H9 (cell line): Measurements from ENCODE around the gene RORC. TPM values are rescaled to one million over a fixed set of nuclear protein-coding genes. Genes with fewer than 3 reads are reported as not detected.

Experiments
- DNase-seq: peaks from one replicate; pipeline ENCODE4 v3.0.0-alpha.2; 2017
- H2AFZ ChIP-seq: one replicate; pipeline ENCODE4 v1.6.1; 2013; ENCODE audit warnings: mild to moderate bottlenecking, low read length, control low read depth, moderate library complexity
- H2AK5ac ChIP-seq: 2 replicates; pipeline ENCODE4 v1.6.1; 2013; ENCODE audit warnings: low read length, control low read depth, mixed read lengths; ENCODE audit not compliant: insufficient read length
- H2BK120ac ChIP-seq: one replicate; pipeline ENCODE4 v1.6.1; 2013; ENCODE audit warnings: low read depth, mild to moderate bottlenecking, low read length, control low read depth, inconsistent platforms; ENCODE audit not compliant: poor library complexity, severe bottlenecking
- H2BK12ac ChIP-seq: 2 replicates; pipeline ENCODE4 v1.6.1; 2013; ENCODE audit warnings: low read length, control low read depth, mixed read lengths, low read depth; ENCODE audit not compliant: insufficient read length
- H2BK15ac ChIP-seq: 2 replicates; pipeline ENCODE4 v1.6.1; 2013; ENCODE audit warnings: low read depth, low read length, control low read depth
- H2BK20ac ChIP-seq: one replicate; pipeline ENCODE4 v1.6.1; 2013; ENCODE audit warnings: low read depth, mild to moderate bottlenecking, low read length, control low read depth, inconsistent platforms; ENCODE audit not compliant: poor library complexity, severe bottlenecking
- H2BK5ac ChIP-seq: 2 replicates; pipeline ENCODE4 v1.6.1; 2013; ENCODE audit warnings: low read length, control low read depth, mixed read lengths; ENCODE audit not compliant: insufficient read length
- H3K14ac ChIP-seq: 2 replicates; pipeline ENCODE4 v1.6.1; 2013; ENCODE audit warnings: low read length, control low read depth; ENCODE audit not compliant: insufficient read depth
- H3K18ac ChIP-seq: 2 replicates; pipeline ENCODE4 v1.6.1; 2013; ENCODE audit warnings: low read depth, mild to moderate bottlenecking, mixed read lengths, low read length, control low read depth; ENCODE audit not compliant: insufficient read length
- H3K23ac ChIP-seq: 2 replicates; pipeline ENCODE4 v1.6.1; 2013; ENCODE audit warnings: low read length, control low read depth, mixed read lengths, low read depth; ENCODE audit not compliant: insufficient read length
- H3K23me2 ChIP-seq: 2 replicates; pipeline ENCODE4 v1.6.1; 2013; ENCODE audit warnings: low read depth, mild to moderate bottlenecking, mixed read lengths, low read length, control low read depth; ENCODE audit not compliant: insufficient read length, poor library complexity, severe bottlenecking
- H3K27ac ChIP-seq: 2 replicates; pipeline ENCODE4 v1.5.1; 2013; ENCODE audit warnings: low read length, control low read depth, mixed read lengths, low read depth; ENCODE audit not compliant: insufficient read length
- H3K27me3 ChIP-seq: 2 replicates; pipeline ENCODE4 v1.6.1; 2013; ENCODE audit warnings: low read length, control low read depth, inconsistent platforms; ENCODE audit not compliant: insufficient read depth
- H3K4ac ChIP-seq: 2 replicates; pipeline ENCODE4 v1.6.1; 2013; ENCODE audit warnings: low read depth, mild to moderate bottlenecking, control low read depth, inconsistent platforms, low read length, moderate library complexity
- H3K4me1 ChIP-seq: 2 replicates; pipeline ENCODE4 v1.6.1; 2013; ENCODE audit warnings: low read length, control low read depth, inconsistent platforms; ENCODE audit not compliant: insufficient read depth
- H3K4me2 ChIP-seq: 2 replicates; pipeline ENCODE4 v1.6.1; 2013; ENCODE audit warnings: low read length, control low read depth, mixed read lengths; ENCODE audit not compliant: insufficient read length, insufficient read depth
- H3K56ac ChIP-seq: 2 replicates; pipeline ENCODE4 v1.6.1; 2013; ENCODE audit warnings: low read depth, mild to moderate bottlenecking, mixed read lengths, low read length, control low read depth; ENCODE audit not compliant: insufficient read length
- H3K79me1 ChIP-seq: 2 replicates; pipeline ENCODE4 v1.6.1; 2013; ENCODE audit warnings: low read depth, mild to moderate bottlenecking, moderate library complexity, low read length, control low read depth, inconsistent platforms; ENCODE audit not compliant: insufficient read depth, poor library complexity, severe bottlenecking
- H3K79me2 ChIP-seq: 2 replicates; pipeline ENCODE4 v1.6.1; 2013; ENCODE audit warnings: low read length, control low read depth, inconsistent platforms; ENCODE audit not compliant: insufficient read depth
- H3K9ac ChIP-seq: 2 replicates; pipeline ENCODE4 v1.6.1; 2013; ENCODE audit warnings: low read length, control low read depth, mixed read lengths; ENCODE audit not compliant: insufficient read length; ENCODE audit errors: extremely low read depth
- H3K9me3 ChIP-seq: one replicate; pipeline ENCODE4 v1.6.1; 2013; ENCODE audit warnings: low read depth, low read length, inconsistent platforms; ENCODE audit not compliant: control insufficient read depth
- H3T11ph ChIP-seq: one replicate; pipeline ENCODE4 v1.6.1; 2013; ENCODE audit warnings: mild to moderate bottlenecking, low read length, control low read depth, inconsistent platforms
- H4K20me1 ChIP-seq: one replicate; pipeline ENCODE4 v1.6.1; 2013; ENCODE audit not compliant: control insufficient read depth, insufficient read length, insufficient read depth
- H4K5ac ChIP-seq: 2 replicates; pipeline ENCODE4 v1.6.1; 2013; ENCODE audit warnings: low read depth, mild to moderate bottlenecking, mixed read lengths, low read length, control low read depth; ENCODE audit not compliant: insufficient read length
- H4K8ac ChIP-seq: replicated peaks from 2 replicates; pipeline ENCODE4 v1.6.1; 2013; ENCODE audit warnings: low read length, control low read depth, mixed read lengths, low read depth; ENCODE audit not compliant: insufficient read length
- H4K91ac ChIP-seq: 2 replicates; pipeline ENCODE4 v1.6.1; 2013; ENCODE audit warnings: low read depth, mild to moderate bottlenecking, moderate library complexity, mixed read lengths, low read length, control low read depth; ENCODE audit not compliant: insufficient read length
- H3K27ac Mint-ChIP-seq, 3 experiments: 2 replicates in 2 of 3; 3 replicates in 1 of 3; pipeline ENCODE4 v1.8.0; 2020 to 2021; ENCODE audit warnings: mixed read lengths in 3 of 3, mild to moderate bottlenecking in 1 of 3, moderate library complexity in 1 of 3
- H3K27me3 Mint-ChIP-seq: 2 replicates; pipeline ENCODE4 v1.8.0; 2021; ENCODE audit warnings: low read depth, mild to moderate bottlenecking, moderate library complexity, mixed read lengths
- H3K36me3 Mint-ChIP-seq, 3 experiments: 2 replicates in 2 of 3; 3 replicates in 1 of 3; pipeline ENCODE4 v1.8.0; 2020 to 2021; ENCODE audit warnings: low read depth in 3 of 3, mixed read lengths in 3 of 3; ENCODE audit not compliant: insufficient read depth in 1 of 3
- H3K4me1 Mint-ChIP-seq, 2 experiments: 2 replicates each; pipeline ENCODE4 v1.8.0; 2020; ENCODE audit warnings: mixed read lengths in 2 of 2
- H3K4me3 Mint-ChIP-seq, 2 experiments: 2 replicates in 1 of 2; 3 replicates in 1 of 2; pipeline ENCODE4 v1.8.0; 2020 to 2021; ENCODE audit warnings: mild to moderate bottlenecking in 2 of 2, mixed read lengths in 2 of 2, moderate library complexity in 1 of 2
- H3K9me3 Mint-ChIP-seq, 2 experiments: 2 replicates in 1 of 2; 3 replicates in 1 of 2; pipeline ENCODE4 v1.8.0; 2020; ENCODE audit warnings: mild to moderate bottlenecking in 2 of 2, mixed read lengths in 2 of 2, moderate library complexity in 1 of 2
- WGBS: extraction: QIAGEN DNeasy Blood & Tissue Kit; methylation state at CpG from one replicate; pipeline ENCODE4 v1.1.7; 2013; ENCODE audit warnings: missing lambda C conversion rate, low lambda C conversion rate, mixed read lengths; ENCODE audit not compliant: insufficient read length; ENCODE audit errors: extremely low coverage; 5-methylcytosine and 5-hydroxymethylcytosine counted together
- total RNA-seq: library from RNA; stranded (reverse); gene quantifications from 2 replicates; pipeline ENCODE4 v1.2.1, GENCODE V29; 2021
- TF ChIP-seq, protein P1 (sequence below): fragments of 200-600 bp; sonication (generic); conservative IDR thresholded peaks from 3 replicates; pipeline ENCODE4 v1.8.0; 2021; ENCODE audit warnings: antibody characterized with exemption, mild to moderate bottlenecking

Gene RORC
- total RNA-seq, 1 experiment from 2014 or later: 0.52 TPM

DNA sequence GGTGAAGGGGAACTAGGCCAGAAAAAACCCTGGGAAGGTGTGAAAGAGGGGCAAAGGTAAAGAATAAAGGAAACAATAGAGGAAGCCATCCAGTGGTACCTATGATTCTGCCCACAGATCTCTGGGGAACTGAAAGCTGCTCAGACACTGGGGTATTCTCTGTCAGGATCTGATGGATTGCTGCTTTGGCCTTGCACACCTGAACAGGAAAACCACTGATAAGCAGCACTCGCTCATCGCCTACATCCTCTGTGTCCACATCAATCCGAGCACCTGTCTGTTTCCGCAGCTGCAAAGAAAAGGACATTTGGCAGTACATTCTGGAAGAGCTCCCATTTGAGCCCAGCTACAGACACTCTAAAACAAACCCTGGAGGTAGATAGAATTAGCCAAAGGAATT, 51.8 kb downstream of the RORC start:
- Mint-ChIP-seq H3K27me3 (no peaks in the 10 kb centered on the region), H3K9me3 (no peaks in the 10 kb centered on the region), H3K36me3 (peaks cover 8 to 50% (median 35%) of the 10 kb centered on the region in 3 experiments; a peak in 6 of 7 replicates), H3K27ac (no peak overlapping the region), H3K4me3 (no peak overlapping the region), H3K4me1 (no peaks in the 10 kb centered on the region)
- Histone ChIP-seq H3K4me2 (no peak overlapping the region), H4K20me1 (no peaks in the 10 kb centered on the region), H2BK12ac (no peak overlapping the region), H2BK120ac (no peak overlapping the region), H2AK5ac (no peak overlapping the region), H3K9me3 (no peaks in the 10 kb centered on the region), H3K27ac (no peak overlapping the region), H3K79me1 (no peaks in the 10 kb centered on the region), H3K23ac (no peak overlapping the region), H2BK20ac (no peak overlapping the region), H3K14ac (no peak overlapping the region), H3K4me1 (no peaks in the 10 kb centered on the region), H3K18ac (no peak overlapping the region), H3T11ph (no peak overlapping the region), H3K56ac (no peak overlapping the region), H4K5ac (no peak overlapping the region), H3K27me3 (no peaks in the 10 kb centered on the region), H3K4ac (no peak overlapping the region), H2BK15ac (no peak overlapping the region), H3K23me2 (no peaks in the 10 kb centered on the region), H2BK5ac (no peak overlapping the region), H3K79me2 (no peaks in the 10 kb centered on the region), H4K8ac (no peak overlapping the region), H4K91ac (no peak overlapping the region), H3K9ac (no peak overlapping the region), H2AFZ (no peak overlapping the region)
- no peak for DNase-seq
- WGBS: no CpG with 5 or more reads among the region's 4 CpGs
- TF ChIP-seq, protein P1, sequence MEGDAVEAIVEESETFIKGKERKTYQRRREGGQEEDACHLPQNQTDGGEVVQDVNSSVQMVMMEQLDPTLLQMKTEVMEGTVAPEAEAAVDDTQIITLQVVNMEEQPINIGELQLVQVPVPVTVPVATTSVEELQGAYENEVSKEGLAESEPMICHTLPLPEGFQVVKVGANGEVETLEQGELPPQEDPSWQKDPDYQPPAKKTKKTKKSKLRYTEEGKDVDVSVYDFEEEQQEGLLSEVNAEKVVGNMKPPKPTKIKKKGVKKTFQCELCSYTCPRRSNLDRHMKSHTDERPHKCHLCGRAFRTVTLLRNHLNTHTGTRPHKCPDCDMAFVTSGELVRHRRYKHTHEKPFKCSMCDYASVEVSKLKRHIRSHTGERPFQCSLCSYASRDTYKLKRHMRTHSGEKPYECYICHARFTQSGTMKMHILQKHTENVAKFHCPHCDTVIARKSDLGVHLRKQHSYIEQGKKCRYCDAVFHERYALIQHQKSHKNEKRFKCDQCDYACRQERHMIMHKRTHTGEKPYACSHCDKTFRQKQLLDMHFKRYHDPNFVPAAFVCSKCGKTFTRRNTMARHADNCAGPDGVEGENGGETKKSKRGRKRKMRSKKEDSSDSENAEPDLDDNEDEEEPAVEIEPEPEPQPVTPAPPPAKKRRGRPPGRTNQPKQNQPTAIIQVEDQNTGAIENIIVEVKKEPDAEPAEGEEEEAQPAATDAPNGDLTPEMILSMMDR: no peak
